OCI-LY1 (cell line): ENCODE data around the gene ROR2.

Source experiments
- EZH2 ChIP-seq: fragments of 200-600 bp; sonication (generic), shearing (Covaris generic); IDR thresholded peaks from 2 replicates; pipeline ENCODE4 v1.8.0; 2017; ENCODE audit warnings: borderline replicate concordance, mixed run types, mild to moderate bottlenecking, antibody characterized with exemption, low read length, moderate library complexity, mixed read lengths
- TF ChIP-seq, protein P1 (sequence below): fragments of 200-600 bp; sonication (generic), shearing (Covaris generic); IDR thresholded peaks from 2 replicates; pipeline ENCODE4 v1.5.1; 2017; ENCODE audit warnings: mild to moderate bottlenecking, antibody characterized with exemption, low read length, moderate library complexity, mixed read lengths

GRCh38 chr9:91516081-91516480 lies 433.9 kb downstream of the ROR2 start:
- TF ChIP-seq, protein P1, sequence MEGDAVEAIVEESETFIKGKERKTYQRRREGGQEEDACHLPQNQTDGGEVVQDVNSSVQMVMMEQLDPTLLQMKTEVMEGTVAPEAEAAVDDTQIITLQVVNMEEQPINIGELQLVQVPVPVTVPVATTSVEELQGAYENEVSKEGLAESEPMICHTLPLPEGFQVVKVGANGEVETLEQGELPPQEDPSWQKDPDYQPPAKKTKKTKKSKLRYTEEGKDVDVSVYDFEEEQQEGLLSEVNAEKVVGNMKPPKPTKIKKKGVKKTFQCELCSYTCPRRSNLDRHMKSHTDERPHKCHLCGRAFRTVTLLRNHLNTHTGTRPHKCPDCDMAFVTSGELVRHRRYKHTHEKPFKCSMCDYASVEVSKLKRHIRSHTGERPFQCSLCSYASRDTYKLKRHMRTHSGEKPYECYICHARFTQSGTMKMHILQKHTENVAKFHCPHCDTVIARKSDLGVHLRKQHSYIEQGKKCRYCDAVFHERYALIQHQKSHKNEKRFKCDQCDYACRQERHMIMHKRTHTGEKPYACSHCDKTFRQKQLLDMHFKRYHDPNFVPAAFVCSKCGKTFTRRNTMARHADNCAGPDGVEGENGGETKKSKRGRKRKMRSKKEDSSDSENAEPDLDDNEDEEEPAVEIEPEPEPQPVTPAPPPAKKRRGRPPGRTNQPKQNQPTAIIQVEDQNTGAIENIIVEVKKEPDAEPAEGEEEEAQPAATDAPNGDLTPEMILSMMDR, result no peak
- TF ChIP-seq EZH2, result no peak
